ENCODE results near the gene DNAH3.
A peak's percentile ranks its signal among the peaks of the same experiment; 100 is the strongest.
"Not testable (repeated sequence)": the region's sequence is repeated elsewhere in the genome, so short reads cannot be mapped to it uniquely, and the experiment has no call there.

DNAH3 gene

DNA sequence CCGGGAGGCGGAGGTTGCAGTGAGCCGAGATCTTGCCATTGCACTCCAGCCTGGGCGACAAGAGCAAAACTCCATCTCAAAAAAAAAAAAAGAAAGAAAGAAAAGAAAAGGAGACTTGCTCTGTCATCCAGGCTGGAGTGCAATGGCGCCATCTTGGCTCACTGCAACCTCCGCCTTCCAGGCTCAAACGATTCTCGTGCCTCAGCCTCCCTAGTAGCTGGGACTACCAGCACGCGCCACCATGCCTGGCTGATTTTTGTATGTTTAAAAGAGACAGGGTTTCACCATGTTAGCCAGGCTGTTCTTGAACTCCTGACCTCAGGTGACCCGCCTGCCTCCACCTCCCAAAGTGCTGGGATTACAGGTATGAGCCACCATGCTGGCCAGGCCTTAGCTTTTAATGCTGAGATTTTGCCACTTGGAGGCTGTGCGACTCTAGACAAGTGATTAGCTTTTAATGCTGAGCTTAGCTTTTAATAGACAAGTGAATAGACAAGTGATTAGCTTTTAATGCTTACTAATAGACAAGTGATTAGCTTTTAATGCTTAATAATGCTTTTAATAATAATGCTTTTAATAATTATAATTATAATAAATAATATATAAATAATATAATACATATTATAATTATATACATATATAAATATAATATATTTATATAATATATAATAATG is 17.4 kb upstream of the DNAH3 start:
- DNase-seq (ENCODE audit: low read depth in 2 of 3, low spot score in 1 of 3): no peak

DNA sequence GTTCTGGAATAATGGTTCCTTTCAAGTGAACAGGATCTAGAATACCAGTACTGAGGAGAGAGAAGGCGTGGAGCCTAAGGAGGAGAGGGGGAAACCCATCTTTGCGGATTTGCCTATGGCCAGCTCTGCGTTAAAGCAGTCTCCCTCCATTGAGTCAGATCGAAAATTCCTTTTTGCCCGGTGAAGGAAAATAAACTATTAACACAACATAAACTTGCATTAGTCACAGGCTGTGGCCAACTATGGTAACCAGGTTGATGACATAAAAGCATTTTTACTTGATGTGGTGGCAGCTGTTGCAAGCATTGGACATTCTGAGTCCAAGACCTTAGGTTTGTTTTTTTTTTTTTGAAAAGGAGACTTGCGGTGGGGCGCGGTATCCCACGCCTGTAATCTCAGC is 16.7 kb upstream of the DNAH3 start:
- DNase-seq (ENCODE audit: low read depth in 2 of 3, low spot score in 1 of 3): no peak

- DNase-seq (ENCODE audit: low read depth in 2 of 3, low spot score in 1 of 3): no peak
These were observed 15.9 kb upstream of the DNAH3 start for GRCh38 chr16:21166561-21166961.

GRCh38 chr16:21164521-21165168 is 14.0 kb upstream of the DNAH3 start:
- DNase-seq (ENCODE audit: low read depth in 2 of 3, low spot score in 1 of 3): no peak

DNA sequence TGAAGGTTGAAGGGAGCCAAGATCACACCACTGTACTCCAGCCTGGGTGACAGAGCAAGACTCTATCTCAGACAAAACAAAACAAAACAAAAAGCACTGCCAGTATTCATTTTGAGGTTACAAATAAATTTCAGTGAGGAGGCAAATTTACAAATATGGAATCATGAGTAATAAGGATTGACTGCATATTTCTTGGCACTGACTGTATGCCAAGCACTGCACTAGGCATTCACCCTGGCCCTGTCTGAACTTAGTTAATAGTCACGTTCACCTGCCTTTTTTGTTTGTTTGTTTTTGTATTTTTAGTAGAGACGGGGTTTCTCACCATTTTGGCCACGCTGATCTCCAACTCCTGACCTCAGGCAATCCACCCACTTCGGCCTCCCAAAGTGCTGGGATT is 12.9 kb upstream of the DNAH3 start:
- no peak for DNase-seq (ENCODE audit: low read depth in 2 of 3, low spot score in 1 of 3)

DNA sequence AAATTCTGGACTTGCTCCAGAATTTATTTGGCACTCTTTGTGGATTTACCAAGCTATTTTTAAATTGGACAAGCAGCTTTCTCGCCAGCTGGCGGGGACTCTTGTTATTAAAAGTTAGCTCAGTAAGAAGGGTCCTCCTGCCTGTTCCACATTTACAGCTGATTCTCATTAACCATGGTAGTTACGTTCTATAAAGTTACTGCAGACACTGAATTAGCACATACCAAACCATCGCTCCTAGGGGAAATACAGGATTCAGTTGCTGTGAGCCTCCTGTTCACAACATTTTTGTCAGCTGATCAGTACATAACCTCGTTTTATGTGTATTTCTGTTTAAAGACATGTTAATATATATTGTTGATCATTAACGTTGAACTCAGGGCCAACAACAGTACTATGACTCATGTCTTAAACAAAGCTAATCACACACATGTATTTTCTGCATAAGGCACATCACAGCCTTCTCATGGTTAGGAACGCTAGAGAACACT is 12.1 kb upstream of the DNAH3 start:
- no peak for DNase-seq (ENCODE audit: low read depth in 2 of 3, low spot score in 1 of 3)

DNA sequence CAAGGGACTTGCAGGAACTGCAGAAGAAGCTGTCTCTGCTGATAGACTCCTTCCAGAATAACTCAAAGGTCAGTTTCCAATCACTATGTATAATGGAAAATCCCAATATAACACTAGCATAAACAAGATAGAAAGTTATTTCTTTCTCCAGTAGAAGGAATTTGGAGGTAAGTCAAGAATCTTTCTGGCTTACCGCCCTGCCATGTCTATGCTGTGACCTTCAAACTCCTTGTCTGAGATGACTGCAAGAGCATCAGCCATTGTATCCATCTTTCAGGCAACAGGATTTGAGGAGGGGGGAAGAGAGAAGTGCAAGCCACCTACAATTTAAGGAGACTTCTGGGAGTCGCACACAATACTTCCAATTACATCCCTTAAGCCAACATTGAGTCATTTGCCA is 10.6 kb upstream of the DNAH3 start:
- DNase-seq (ENCODE audit: low read depth in 2 of 3, low spot score in 1 of 3): no peak

- DNase-seq (ENCODE audit: low read depth in 2 of 3, low spot score in 1 of 3): no peak
These were observed 9.6 kb upstream of the DNAH3 start for GRCh38 chr16:21160276-21160675.

GRCh38 chr16:21159281-21159951 is 8.8 kb upstream of the DNAH3 start:
- DNase-seq (ENCODE audit: low read depth in 2 of 3, low spot score in 1 of 3): no peak

DNA sequence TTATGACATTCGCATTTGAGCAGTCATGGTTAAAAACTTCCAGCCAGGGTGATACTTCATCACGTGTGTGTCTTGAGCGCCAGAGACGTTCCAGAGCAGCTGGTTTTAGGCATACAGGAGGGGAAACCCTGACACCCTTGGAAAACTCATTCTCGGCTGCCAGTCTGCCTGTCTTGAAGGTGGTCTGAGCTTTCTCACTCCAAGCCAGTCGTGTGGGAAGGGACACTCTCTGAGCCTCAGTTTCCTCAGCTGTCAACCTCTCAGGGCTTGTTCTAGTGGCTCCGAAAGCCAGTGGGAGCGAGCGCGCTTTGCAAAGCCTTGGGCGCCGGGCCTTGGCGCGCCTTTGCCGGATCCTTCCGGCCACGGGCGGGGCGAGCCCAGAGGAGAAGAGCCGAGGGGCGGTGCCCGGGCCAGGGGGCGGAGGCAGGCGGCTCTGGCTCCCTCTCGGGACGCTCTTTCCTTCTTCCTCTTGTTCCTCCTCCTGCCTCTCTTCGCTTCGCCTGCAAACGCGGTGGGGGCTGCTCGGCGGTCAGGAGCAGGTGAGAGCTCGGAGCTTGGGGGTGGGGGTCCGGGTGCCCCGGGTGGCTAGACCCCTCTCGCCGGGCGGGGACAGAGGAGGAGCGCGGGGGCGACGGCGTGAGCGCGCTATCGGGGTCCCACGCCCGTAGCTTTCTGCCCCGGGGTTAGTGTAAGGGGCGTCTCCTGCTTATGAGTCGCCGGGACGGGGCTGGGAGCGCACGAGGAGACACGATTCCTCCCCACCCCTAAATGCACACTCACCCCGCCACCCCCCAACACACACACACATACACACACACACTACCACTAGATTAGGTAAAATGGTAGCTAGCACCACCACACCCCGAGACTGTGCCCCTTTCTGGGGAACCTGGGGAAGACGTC is 7.8 kb upstream of the DNAH3 start, which contains the start of gene LDAF1:
TSS of gene LDAF1 (plus strand) at position 467 of the 903 bp plus-strand sequence. CDS start 2,509 bp downstream, outside the sequence.
- DNase-seq (ENCODE audit: low read depth in 2 of 3, low spot score in 1 of 3): peak; percentile 49 to 79 (median 72)

- DNase-seq (ENCODE audit: low read depth in 2 of 3, low spot score in 1 of 3): no peak
These were observed 7.0 kb upstream of the DNAH3 start for GRCh38 chr16:21157632-21158031.

- DNase-seq (ENCODE audit: low read depth in 2 of 3, low spot score in 1 of 3): no peak
These were observed 6.3 kb upstream of the DNAH3 start for GRCh38 chr16:21156767-21157467.

DNA sequence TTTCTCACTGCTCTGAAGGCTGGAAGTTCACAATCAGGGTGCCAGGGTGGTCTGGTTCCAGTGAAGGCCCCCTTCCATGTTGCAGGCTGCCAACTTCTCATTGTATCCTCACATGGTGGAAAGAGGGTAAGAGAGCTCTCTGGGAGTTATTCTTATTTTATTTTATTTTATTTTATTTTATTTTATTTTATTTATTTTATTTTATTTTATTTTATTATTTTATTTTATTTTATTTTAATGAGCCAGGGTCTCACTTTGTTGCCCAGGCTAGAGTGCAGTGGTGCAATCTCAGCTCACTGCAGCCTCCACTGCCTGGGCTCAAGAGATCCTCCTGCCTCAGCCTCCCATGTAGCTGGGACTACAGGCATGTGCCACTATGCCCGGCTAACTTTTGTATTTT is 5.4 kb upstream of the DNAH3 start:
- DNase-seq (ENCODE audit: low read depth in 2 of 3, low spot score in 1 of 3): not testable (repeated sequence)

GRCh38 chr16:21153124-21153729 is 2.6 kb upstream of the DNAH3 start:
- not testable (repeated sequence) for DNase-seq (ENCODE audit: low read depth in 2 of 3, low spot score in 1 of 3)

- DNase-seq (ENCODE audit: low read depth in 2 of 3, low spot score in 1 of 3): not testable (repeated sequence)
These were observed 1.7 kb upstream of the DNAH3 start for GRCh38 chr16:21152160-21153030.

- DNase-seq (ENCODE audit: low read depth in 2 of 3, low spot score in 1 of 3): no peak
These were observed 4.9 kb downstream of the DNAH3 start for GRCh38 chr16:21145738-21146137.

DNA sequence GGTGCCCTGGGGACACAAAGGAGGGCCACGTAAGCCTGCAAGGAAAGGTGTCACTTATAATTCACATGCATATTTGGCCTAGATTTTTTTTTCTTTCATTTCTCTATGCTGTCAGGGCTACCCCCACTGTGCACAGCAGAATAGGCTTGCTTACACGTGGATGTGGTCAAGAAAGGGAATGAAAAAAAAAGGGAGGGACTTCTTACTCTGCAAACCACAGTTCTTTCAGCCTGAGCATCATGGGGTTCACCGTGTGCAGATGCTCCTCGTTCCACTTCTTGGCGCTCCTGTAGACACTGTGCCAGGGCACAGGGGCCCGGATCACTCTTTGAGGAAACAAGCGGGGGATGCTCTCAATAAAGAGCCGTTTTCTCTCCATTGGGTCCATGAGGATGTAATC is 16.6 kb downstream of the DNAH3 start:
- DNase-seq (ENCODE audit: low read depth in 2 of 3, low spot score in 1 of 3): no peak

DNA sequence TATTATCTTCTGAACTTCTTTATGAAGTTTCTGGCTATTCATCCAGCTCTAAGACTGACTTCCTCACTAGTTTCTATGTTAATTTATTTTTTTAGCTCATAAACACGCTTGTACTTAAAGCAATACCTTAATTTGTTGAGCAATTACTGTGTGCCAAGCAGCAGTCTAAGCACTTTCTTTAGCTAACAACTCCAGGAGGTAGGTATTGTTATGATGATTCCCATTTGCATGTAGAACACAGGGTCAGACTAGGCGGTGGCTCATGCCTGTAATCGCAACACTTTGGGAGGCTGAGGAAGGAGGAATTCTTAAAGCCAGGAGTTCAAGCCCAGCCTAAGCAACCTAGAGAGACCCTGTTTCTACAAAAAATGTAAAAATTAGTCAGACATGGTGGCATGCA is 19.8 kb downstream of the DNAH3 start:
- DNase-seq (ENCODE audit: low read depth in 2 of 3, low spot score in 1 of 3): no peak

DNA sequence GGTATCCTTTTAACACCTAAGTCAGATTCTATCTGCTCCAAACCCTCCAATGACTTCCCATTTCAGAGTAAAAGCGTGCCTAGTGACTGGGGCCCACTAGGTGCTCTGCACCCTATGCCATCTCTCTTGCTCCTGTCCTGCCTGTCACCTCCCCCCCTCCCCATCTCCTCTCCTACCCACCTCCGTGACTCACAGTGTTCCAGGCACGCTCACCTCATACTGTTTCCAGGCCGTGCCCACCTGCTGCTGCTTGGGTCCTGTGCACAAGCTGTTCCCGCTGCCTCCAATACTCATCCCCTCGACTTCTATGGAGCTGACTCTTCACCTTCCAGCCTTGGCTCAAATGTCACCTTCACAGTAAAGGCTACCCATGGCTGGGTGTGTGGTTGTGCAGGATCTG is 21.7 kb downstream of the DNAH3 start:
- no peak for DNase-seq (ENCODE audit: low read depth in 2 of 3, low spot score in 1 of 3)
